Liver (tissue), 9 donors: Measurements from ENCODE around the gene GLP2R. TPM values are rescaled to one million over a fixed set of nuclear protein-coding genes. Genes with fewer than 3 reads are reported as not detected.

ENCODE experiments used
- DNase-seq: peaks from one replicate; pipeline ENCODE4 v3.0.0-alpha.2; 2017; ENCODE audit warnings: low spot score
- H3K27ac ChIP-seq, 2 donors: one replicate each; pipeline ENCODE4 v1.7.0; 2013; ENCODE audit warnings: inconsistent platforms in 2 of 2, low read length in 2 of 2, control low read depth in 1 of 2, low read depth in 1 of 2, mild to moderate bottlenecking in 1 of 2
- H3K27me3 ChIP-seq, 4 donors: one replicate each; pipeline versions ENCODE4 v1.6.1 to v1.7.0; 2013; ENCODE audit warnings: low read length in 3 of 4, inconsistent platforms in 1 of 4, mild to moderate bottlenecking in 1 of 4, moderate library complexity in 1 of 4; ENCODE audit not compliant: control insufficient read depth in 4 of 4, insufficient read depth in 4 of 4
- H3K36me3 ChIP-seq, 4 donors: one replicate each; pipeline versions ENCODE4 v1.6.1 to v1.7.0; 2013; ENCODE audit warnings: low read length in 3 of 4, mild to moderate bottlenecking in 3 of 4, low read depth in 1 of 4, moderate library complexity in 1 of 4; ENCODE audit not compliant: control insufficient read depth in 4 of 4, insufficient read depth in 3 of 4
- H3K4me1 ChIP-seq, 4 donors: one replicate each; pipeline versions ENCODE4 v1.6.1 to v1.7.0; 2013; ENCODE audit warnings: low read length in 3 of 4, mild to moderate bottlenecking in 3 of 4, moderate library complexity in 1 of 4; ENCODE audit not compliant: control insufficient read depth in 4 of 4, insufficient read depth in 4 of 4
- H3K4me3 ChIP-seq, 3 donors: one replicate each; pipeline versions ENCODE4 v1.6.1 to v1.7.0; 2013; ENCODE audit warnings: low read length in 3 of 3, control low read depth in 1 of 3, low read depth in 1 of 3, mild to moderate bottlenecking in 1 of 3
- H3K9ac ChIP-seq, 2 donors: one replicate each; pipeline ENCODE4 v1.7.0; 2013; ENCODE audit warnings: low read length in 2 of 2, mild to moderate bottlenecking in 2 of 2, moderate library complexity in 2 of 2, control low read depth in 1 of 2, low read depth in 1 of 2
- H3K9me3 ChIP-seq, 4 donors: one replicate each; pipeline versions ENCODE4 v1.6.1 to v1.7.0; 2013; ENCODE audit warnings: low read length in 3 of 4; ENCODE audit not compliant: control insufficient read depth in 4 of 4
- CTCF ChIP-seq: fragments of 150-350 bp; IDR thresholded peaks from 2 replicates; pipeline ENCODE4 v1.5.1; 2017; ENCODE audit warnings: improper control_type of control experiment, low read depth, low read length; ENCODE audit not compliant: missing input control
- FOXA1 ChIP-seq: IDR thresholded peaks from 2 replicates; pipeline ENCODE4 v1.6.1; 2016; ENCODE audit warnings: antibody characterized with exemption
- FOXA2 ChIP-seq: IDR thresholded peaks from 2 replicates; pipeline ENCODE4 v1.6.1; 2016; ENCODE audit warnings: antibody characterized with exemption
- GABPA ChIP-seq, 2 donors: IDR thresholded peaks in 1 of 2; conservative IDR thresholded peaks in 1 of 2; 2 replicates each; pipeline ENCODE4 v1.6.1; 2016; ENCODE audit warnings: antibody characterized with exemption in 2 of 2, mild to moderate bottlenecking in 1 of 2, moderate library complexity in 1 of 2
- HNF4A ChIP-seq, 2 donors: conservative IDR thresholded peaks; 2 replicates each; pipeline ENCODE4 v1.6.1; 2016; ENCODE audit warnings: antibody characterized with exemption in 2 of 2, mild to moderate bottlenecking in 2 of 2
- HNF4G ChIP-seq: IDR thresholded peaks from 2 replicates; pipeline ENCODE4 v1.6.1; 2016; ENCODE audit warnings: antibody characterized with exemption
- JUND ChIP-seq, 2 donors: IDR thresholded peaks; 2 replicates each; pipeline ENCODE4 v1.6.1; 2016; ENCODE audit warnings: antibody characterized with exemption in 2 of 2
- RAD21 ChIP-seq, 2 donors: IDR thresholded peaks; 2 replicates each; pipeline ENCODE4 v1.6.1; 2016; ENCODE audit warnings: antibody characterized with exemption in 2 of 2, mild to moderate bottlenecking in 2 of 2
- SP1 ChIP-seq: IDR thresholded peaks from 2 replicates; pipeline ENCODE4 v1.6.1; 2018; ENCODE audit warnings: antibody characterized with exemption, mild to moderate bottlenecking
- YY1 ChIP-seq: IDR thresholded peaks from 2 replicates; pipeline ENCODE4 v1.6.1; 2016; ENCODE audit warnings: antibody characterized with exemption, mild to moderate bottlenecking
- WGBS: extraction: QIAGEN DNeasy Blood & Tissue Kit; methylation state at CpG from one replicate; pipeline ENCODE4 v1.1.7; 2013; 5-methylcytosine and 5-hydroxymethylcytosine counted together
- polyA plus RNA-seq, 2 donors: library from polyadenylated mRNA; stranded (reverse) in 1 of 2; unstranded in 1 of 2; fragments of 200-250 nt in 1 of 2; fragments of >200 nt in 1 of 2; fragmentation: Nextera tagmentation in 1 of 2; extraction: Ambion mirVana in 1 of 2; gene quantifications; one replicate each; pipeline versions ENCODE4 v1.2.1 to v1.2.3, GENCODE V29; 2013 to 2015
- total RNA-seq, 2 donors: library from RNA; depleted of rRNA; stranded (reverse); fragments of >200 nt; gene quantifications; one replicate each; pipeline ENCODE4 v1.2.3, GENCODE V29; 2014
- TF ChIP-seq, protein P1 (sequence below): IDR thresholded peaks from 2 replicates; pipeline ENCODE4 v1.6.1; 2016; ENCODE audit warnings: antibody characterized with exemption
- TF ChIP-seq, protein P2 (sequence below): IDR thresholded peaks from 2 replicates; pipeline ENCODE4 v1.6.1; 2016; ENCODE audit warnings: antibody characterized with exemption, mild to moderate bottlenecking
- TF ChIP-seq, protein P3 (sequence below): IDR thresholded peaks from 2 replicates; pipeline ENCODE4 v1.6.1; 2016; ENCODE audit warnings: antibody characterized with exemption
- donor health status: healthy.
- donor health status: healthy.
- donor health status: healthy.
- donor health status: healthy.
- donor health status: healthy.

GLP2R gene
- total and polyA plus RNA-seq, 4 donors, result 0.39 to 1.4 (median 0.58) TPM

DNA sequence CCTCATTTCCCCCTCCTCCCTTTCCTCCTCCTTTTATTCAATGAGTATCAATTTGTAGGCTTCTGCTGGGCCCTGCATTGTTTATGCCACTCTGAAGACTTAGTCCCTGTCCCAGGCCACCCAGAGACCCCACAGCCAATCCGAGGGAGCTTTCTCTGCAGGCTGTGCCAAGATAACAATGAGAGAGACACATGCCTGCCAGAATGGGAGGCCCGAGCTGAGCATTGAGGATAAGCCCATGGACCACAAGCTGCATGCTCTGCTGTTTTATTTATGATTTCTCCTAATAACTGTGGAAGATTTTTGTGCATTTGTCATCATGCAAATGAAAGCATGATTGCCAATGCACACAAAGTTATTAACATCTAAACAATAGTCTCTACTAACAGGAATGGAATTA lies 76.4 kb downstream of the GLP2R start:
- Histone ChIP-seq H3K36me3 (no peaks in the 10 kb centered on the region), H3K4me1 (no peaks in the 10 kb centered on the region), H3K4me3 (no peak overlapping the region), H3K9me3 (no peaks in the 10 kb centered on the region), H3K27me3 (peaks cover 0 to 5% (median 1%) of the 10 kb centered on the region in 4 donors), H3K27ac (no peak overlapping the region), H3K9ac (no peak overlapping the region)
- no peak for DNase-seq
- TF ChIP-seq FOXA2, result no peak
- TF ChIP-seq SP1, result no peak
- no peak for TF ChIP-seq HNF4A (conservative IDR thresholded peaks at IDR 0.05)
- TF ChIP-seq, protein P1, sequence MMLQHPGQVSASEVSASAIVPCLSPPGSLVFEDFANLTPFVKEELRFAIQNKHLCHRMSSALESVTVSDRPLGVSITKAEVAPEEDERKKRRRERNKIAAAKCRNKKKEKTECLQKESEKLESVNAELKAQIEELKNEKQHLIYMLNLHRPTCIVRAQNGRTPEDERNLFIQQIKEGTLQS, result no peak
- TF ChIP-seq, protein P2, sequence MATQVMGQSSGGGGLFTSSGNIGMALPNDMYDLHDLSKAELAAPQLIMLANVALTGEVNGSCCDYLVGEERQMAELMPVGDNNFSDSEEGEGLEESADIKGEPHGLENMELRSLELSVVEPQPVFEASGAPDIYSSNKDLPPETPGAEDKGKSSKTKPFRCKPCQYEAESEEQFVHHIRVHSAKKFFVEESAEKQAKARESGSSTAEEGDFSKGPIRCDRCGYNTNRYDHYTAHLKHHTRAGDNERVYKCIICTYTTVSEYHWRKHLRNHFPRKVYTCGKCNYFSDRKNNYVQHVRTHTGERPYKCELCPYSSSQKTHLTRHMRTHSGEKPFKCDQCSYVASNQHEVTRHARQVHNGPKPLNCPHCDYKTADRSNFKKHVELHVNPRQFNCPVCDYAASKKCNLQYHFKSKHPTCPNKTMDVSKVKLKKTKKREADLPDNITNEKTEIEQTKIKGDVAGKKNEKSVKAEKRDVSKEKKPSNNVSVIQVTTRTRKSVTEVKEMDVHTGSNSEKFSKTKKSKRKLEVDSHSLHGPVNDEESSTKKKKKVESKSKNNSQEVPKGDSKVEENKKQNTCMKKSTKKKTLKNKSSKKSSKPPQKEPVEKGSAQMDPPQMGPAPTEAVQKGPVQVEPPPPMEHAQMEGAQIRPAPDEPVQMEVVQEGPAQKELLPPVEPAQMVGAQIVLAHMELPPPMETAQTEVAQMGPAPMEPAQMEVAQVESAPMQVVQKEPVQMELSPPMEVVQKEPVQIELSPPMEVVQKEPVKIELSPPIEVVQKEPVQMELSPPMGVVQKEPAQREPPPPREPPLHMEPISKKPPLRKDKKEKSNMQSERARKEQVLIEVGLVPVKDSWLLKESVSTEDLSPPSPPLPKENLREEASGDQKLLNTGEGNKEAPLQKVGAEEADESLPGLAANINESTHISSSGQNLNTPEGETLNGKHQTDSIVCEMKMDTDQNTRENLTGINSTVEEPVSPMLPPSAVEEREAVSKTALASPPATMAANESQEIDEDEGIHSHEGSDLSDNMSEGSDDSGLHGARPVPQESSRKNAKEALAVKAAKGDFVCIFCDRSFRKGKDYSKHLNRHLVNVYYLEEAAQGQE, result no peak
- no peak for TF ChIP-seq HNF4G
- no peak for TF ChIP-seq FOXA1
- no peak for TF ChIP-seq YY1
- TF ChIP-seq, protein P3, sequence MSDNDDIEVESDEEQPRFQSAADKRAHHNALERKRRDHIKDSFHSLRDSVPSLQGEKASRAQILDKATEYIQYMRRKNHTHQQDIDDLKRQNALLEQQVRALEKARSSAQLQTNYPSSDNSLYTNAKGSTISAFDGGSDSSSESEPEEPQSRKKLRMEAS, result no peak
- TF ChIP-seq JUND (IDR thresholded peaks at IDR 0.05), result no peak
- TF ChIP-seq RAD21 (IDR thresholded peaks at IDR 0.05), result no peak
- TF ChIP-seq CTCF, result no peak
- WGBS, result 18% methylated on average over 2 of the region's 2 CpGs

GRCh38 chr17:9904277-9905077 lies 78.8 kb downstream of the GLP2R start:
- no peak overlapping the region for H3K9ac ChIP-seq
- 92% methylated on average over 35 of the region's 35 CpGs for WGBS
- no peak overlapping the region for H3K27ac ChIP-seq
- no peaks in the 10 kb centered on the region for H3K9me3 ChIP-seq
- no peak for TF ChIP-seq FOXA1
- no peak for TF ChIP-seq GABPA (IDR thresholded peaks at IDR 0.05 in 1 of 2, conservative IDR thresholded peaks at IDR 0.05 in 1 of 2)
- TF ChIP-seq FOXA2, result no peak
- TF ChIP-seq, protein P3, result no peak
- no peak for TF ChIP-seq SP1
- TF ChIP-seq, protein P2, result no peak
- no peaks in the 10 kb centered on the region for H3K36me3 ChIP-seq
- DNase-seq, result no peak
- H3K27me3 ChIP-seq, result peaks cover 0 to 5% (median 3%) of the 10 kb centered on the region in 4 donors
- no peak overlapping the region for H3K4me3 ChIP-seq
- H3K4me1 ChIP-seq, result no peaks in the 10 kb centered on the region
